HepG2 (cell line): ENCODE measurements around the gene MRPL20. TPM values are rescaled to one million over a fixed set of nuclear protein-coding genes. Genes with fewer than 3 reads are reported as not detected.

Source experiments
- AGO1 ChIP-seq: fragments of 200-400 bp; formaldehyde crosslinking; IDR thresholded peaks from 2 replicates; pipeline ENCODE4 v1.6.1; 2017; ENCODE audit warnings: mild to moderate bottlenecking, low read depth, low read length, moderate library complexity; ENCODE audit not compliant: poor library complexity, severe bottlenecking
- EP300 ChIP-seq, 3 experiments: sonication (generic) in 1 of 3; formaldehyde crosslinking in 1 of 3; IDR thresholded peaks; 2 replicates each; pipeline versions ENCODE4 v1.5.1 to v1.6.1; 2011 to 2020; ENCODE audit warnings: low read depth in 2 of 3, low read length in 2 of 3, borderline replicate concordance in 1 of 3, improper control_type of control experiment in 1 of 3, mild to moderate bottlenecking in 1 of 3, missing genetic modification reagents in 1 of 3, moderate library complexity in 1 of 3
- MBD4 ChIP-seq: IDR thresholded peaks from 2 replicates; pipeline ENCODE4 v1.6.1; 2012; ENCODE audit warnings: low read length, inconsistent platforms, borderline replicate concordance
- NCOA2 ChIP-seq: sonication (generic); formaldehyde crosslinking; IDR thresholded peaks from 2 replicates; pipeline ENCODE4 v1.8.0; 2022; ENCODE audit warnings: inconsistent platforms
- TBX2 ChIP-seq: sonication (generic); formaldehyde crosslinking; IDR thresholded peaks from 2 replicates; pipeline ENCODE4 v1.5.0; 2020; ENCODE audit warnings: missing genetic modification reagents, mild to moderate bottlenecking, borderline replicate concordance
- XRCC5 ChIP-seq: fragments of 200-400 bp; formaldehyde crosslinking; optimal IDR thresholded peaks from 2 replicates; pipeline ENCODE3; 2017; ENCODE audit warnings: mild to moderate bottlenecking, low read length
- YY1 ChIP-seq: IDR thresholded peaks from 2 replicates; pipeline ENCODE4 v1.6.1; 2011; ENCODE audit warnings: low read length, low read depth, moderate library complexity, mild to moderate bottlenecking; ENCODE audit not compliant: insufficient read depth, insufficient replicate concordance
- ZFY ChIP-seq: sonication (generic); formaldehyde crosslinking; IDR thresholded peaks from 2 replicates; pipeline ENCODE4 v1.4.0; 2020; ENCODE audit warnings: missing genetic modification reagents
- ZNF431 ChIP-seq: sonication (generic); formaldehyde crosslinking; IDR thresholded peaks from 2 replicates; pipeline ENCODE4 v1.9.0; 2022; ENCODE audit warnings: missing genetic modification reagents, low read depth, mild to moderate bottlenecking, borderline replicate concordance
- ZNF563 ChIP-seq: sonication (generic); formaldehyde crosslinking; IDR thresholded peaks from 2 replicates; pipeline ENCODE4 v1.8.0; 2022; ENCODE audit warnings: mild to moderate bottlenecking, moderate library complexity, missing genetic modification reagents
- ZNF615 ChIP-seq: sonication (generic); formaldehyde crosslinking; IDR thresholded peaks from 2 replicates; pipeline ENCODE4 v1.5.0; 2020; ENCODE audit warnings: mild to moderate bottlenecking, missing genetic modification reagents, borderline replicate concordance
- ZNF619 ChIP-seq: sonication (generic); formaldehyde crosslinking; IDR thresholded peaks from 2 replicates; pipeline ENCODE4 v1.4.0; 2020; ENCODE audit warnings: mild to moderate bottlenecking, missing genetic modification reagents
- ZNF713 ChIP-seq: sonication (generic); formaldehyde crosslinking; IDR thresholded peaks from 2 replicates; pipeline ENCODE4 v1.4.0; 2020; ENCODE audit warnings: mild to moderate bottlenecking, missing genetic modification reagents
- ZNF749 ChIP-seq: sonication (generic); formaldehyde crosslinking; IDR thresholded peaks from 2 replicates; pipeline ENCODE4 v1.8.0; 2022; ENCODE audit warnings: mild to moderate bottlenecking, missing genetic modification reagents, moderate library complexity, borderline replicate concordance
- ZNF816 ChIP-seq: sonication (generic); formaldehyde crosslinking; IDR thresholded peaks from 2 replicates; pipeline ENCODE4 v1.8.0; 2022; ENCODE audit warnings: missing genetic modification reagents, mild to moderate bottlenecking, borderline replicate concordance
- polyA plus RNA-seq, 8 experiments: library from polyadenylated mRNA; depleted of rRNA in 3 of 8; stranded (reverse) in 7 of 8; unstranded in 1 of 8; fragments of >200 nt; fragmentation: Illumina TruSeq in 4 of 8; extraction: Trizol in 4 of 8; gene quantifications; 2 replicates each; pipeline versions ENCODE4 v1.2.1 to v1.2.3, GENCODE V29; 2011 to 2016; ENCODE audit warnings: low read depth in 4 of 8, missing spikeins in 1 of 8, mixed read lengths in 1 of 8; ENCODE audit not compliant: insufficient read depth in 1 of 8
- total RNA-seq, 5 experiments: library from RNA; depleted of rRNA; stranded (reverse); fragments of >200 nt; fragmentation: Illumina TruSeq; extraction: Trizol; gene quantifications; 2 replicates each; pipeline ENCODE4 v1.2.3, GENCODE V29; 2016; ENCODE audit warnings: low read depth in 1 of 5
- TF ChIP-seq, protein P1 (sequence below): IDR thresholded peaks from 2 replicates; pipeline ENCODE4 v1.6.1; 2018; ENCODE audit warnings: missing genetic modification reagents, mild to moderate bottlenecking, missing compliant biosample characterization
- TF ChIP-seq, protein P2 (sequence below): sonication (generic); formaldehyde crosslinking; IDR thresholded peaks from 2 replicates; pipeline ENCODE4 v1.9.0; 2021; ENCODE audit warnings: mild to moderate bottlenecking, missing genetic modification reagents
- TF ChIP-seq, protein P3 (sequence below): fragments of 450-650 bp; IDR thresholded peaks from 2 replicates; pipeline ENCODE4 v1.6.1; 2017
- TF ChIP-seq, protein P4 (sequence below): sonication (generic); formaldehyde crosslinking; IDR thresholded peaks from 2 replicates; pipeline ENCODE4 v1.4.0; 2020; ENCODE audit warnings: missing genetic modification reagents

Gene MRPL20
- total and polyA plus RNA-seq, 2 of the 13 experiments (the other 11 are each of a cell fraction or from before 2014, with no cell fraction given) = 59.2 to 127 TPM

DNA sequence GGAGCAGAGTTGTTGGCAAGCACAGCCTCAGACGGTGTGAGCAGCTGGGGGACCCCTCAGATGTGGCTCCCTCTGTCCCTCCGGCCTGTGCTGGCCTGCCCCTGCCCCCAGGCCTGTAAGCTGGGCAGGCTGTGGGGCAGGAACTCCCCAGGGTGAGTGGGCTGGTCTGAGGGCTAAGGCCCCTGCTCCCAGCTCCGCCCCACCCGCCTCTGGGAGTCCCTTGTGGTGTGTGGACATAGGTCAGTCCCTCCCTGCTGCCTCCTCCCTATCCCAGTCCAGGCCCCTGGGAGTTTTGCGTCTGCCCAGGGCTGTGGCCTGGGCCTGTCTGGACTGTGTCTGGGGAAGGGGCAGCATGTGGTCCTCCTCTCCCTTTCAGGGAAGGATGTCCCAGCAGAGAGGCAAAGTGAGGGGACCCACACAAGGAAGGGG, 24.8 kb upstream of the MRPL20 start (continued):
- TF ChIP-seq NCOA2 (CRISPR knock-in tag) = peak; percentile 80
- peak; percentile 89 for TF ChIP-seq AGO1
- TF ChIP-seq, protein P1, sequence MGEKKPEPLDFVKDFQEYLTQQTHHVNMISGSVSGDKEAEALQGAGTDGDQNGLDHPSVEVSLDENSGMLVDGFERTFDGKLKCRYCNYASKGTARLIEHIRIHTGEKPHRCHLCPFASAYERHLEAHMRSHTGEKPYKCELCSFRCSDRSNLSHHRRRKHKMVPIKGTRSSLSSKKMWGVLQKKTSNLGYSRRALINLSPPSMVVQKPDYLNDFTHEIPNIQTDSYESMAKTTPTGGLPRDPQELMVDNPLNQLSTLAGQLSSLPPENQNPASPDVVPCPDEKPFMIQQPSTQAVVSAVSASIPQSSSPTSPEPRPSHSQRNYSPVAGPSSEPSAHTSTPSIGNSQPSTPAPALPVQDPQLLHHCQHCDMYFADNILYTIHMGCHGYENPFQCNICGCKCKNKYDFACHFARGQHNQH = peak; percentile 61; the same call in 1 of the 2 replicates
- TF ChIP-seq ZNF431 = no peak
- peak in 1 of 2 experiments; percentile 31; a peak in 1 of 4 replicates for TF ChIP-seq EP300 (IDR thresholded peaks at IDR 0.05; ENCODE audit: low read depth in 2 of 2, low read length in 2 of 2)
- TF ChIP-seq EP300 (CRISPR knock-in tag; IDR thresholded peaks at IDR 0.05; ENCODE audit: borderline replicate concordance) = peak; percentile 11; the same call in 1 of the 2 replicates
- TF ChIP-seq ZNF563 (CRISPR knock-in tag) = peak; percentile 64; the same call in 1 of the 2 replicates
- TF ChIP-seq ZNF816 (CRISPR knock-in tag) = no peak
- TF ChIP-seq MBD4 = no peak
- no peak for TF ChIP-seq YY1
- TF ChIP-seq, protein P2, sequence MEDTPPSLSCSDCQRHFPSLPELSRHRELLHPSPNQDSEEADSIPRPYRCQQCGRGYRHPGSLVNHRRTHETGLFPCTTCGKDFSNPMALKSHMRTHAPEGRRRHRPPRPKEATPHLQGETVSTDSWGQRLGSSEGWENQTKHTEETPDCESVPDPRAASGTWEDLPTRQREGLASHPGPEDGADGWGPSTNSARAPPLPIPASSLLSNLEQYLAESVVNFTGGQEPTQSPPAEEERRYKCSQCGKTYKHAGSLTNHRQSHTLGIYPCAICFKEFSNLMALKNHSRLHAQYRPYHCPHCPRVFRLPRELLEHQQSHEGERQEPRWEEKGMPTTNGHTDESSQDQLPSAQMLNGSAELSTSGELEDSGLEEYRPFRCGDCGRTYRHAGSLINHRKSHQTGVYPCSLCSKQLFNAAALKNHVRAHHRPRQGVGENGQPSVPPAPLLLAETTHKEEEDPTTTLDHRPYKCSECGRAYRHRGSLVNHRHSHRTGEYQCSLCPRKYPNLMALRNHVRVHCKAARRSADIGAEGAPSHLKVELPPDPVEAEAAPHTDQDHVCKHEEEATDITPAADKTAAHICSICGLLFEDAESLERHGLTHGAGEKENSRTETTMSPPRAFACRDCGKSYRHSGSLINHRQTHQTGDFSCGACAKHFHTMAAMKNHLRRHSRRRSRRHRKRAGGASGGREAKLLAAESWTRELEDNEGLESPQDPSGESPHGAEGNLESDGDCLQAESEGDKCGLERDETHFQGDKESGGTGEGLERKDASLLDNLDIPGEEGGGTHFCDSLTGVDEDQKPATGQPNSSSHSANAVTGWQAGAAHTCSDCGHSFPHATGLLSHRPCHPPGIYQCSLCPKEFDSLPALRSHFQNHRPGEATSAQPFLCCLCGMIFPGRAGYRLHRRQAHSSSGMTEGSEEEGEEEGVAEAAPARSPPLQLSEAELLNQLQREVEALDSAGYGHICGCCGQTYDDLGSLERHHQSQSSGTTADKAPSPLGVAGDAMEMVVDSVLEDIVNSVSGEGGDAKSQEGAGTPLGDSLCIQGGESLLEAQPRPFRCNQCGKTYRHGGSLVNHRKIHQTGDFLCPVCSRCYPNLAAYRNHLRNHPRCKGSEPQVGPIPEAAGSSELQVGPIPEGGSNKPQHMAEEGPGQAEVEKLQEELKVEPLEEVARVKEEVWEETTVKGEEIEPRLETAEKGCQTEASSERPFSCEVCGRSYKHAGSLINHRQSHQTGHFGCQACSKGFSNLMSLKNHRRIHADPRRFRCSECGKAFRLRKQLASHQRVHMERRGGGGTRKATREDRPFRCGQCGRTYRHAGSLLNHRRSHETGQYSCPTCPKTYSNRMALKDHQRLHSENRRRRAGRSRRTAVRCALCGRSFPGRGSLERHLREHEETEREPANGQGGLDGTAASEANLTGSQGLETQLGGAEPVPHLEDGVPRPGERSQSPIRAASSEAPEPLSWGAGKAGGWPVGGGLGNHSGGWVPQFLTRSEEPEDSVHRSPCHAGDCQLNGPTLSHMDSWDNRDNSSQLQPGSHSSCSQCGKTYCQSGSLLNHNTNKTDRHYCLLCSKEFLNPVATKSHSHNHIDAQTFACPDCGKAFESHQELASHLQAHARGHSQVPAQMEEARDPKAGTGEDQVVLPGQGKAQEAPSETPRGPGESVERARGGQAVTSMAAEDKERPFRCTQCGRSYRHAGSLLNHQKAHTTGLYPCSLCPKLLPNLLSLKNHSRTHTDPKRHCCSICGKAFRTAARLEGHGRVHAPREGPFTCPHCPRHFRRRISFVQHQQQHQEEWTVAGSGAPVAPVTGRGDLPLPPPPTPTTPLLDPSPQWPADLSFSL (CRISPR knock-in tag) = peak; percentile 79; the same call in 1 of the 2 replicates
- TF ChIP-seq, protein P3, sequence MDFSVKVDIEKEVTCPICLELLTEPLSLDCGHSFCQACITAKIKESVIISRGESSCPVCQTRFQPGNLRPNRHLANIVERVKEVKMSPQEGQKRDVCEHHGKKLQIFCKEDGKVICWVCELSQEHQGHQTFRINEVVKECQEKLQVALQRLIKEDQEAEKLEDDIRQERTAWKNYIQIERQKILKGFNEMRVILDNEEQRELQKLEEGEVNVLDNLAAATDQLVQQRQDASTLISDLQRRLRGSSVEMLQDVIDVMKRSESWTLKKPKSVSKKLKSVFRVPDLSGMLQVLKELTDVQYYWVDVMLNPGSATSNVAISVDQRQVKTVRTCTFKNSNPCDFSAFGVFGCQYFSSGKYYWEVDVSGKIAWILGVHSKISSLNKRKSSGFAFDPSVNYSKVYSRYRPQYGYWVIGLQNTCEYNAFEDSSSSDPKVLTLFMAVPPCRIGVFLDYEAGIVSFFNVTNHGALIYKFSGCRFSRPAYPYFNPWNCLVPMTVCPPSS = no peak
- TF ChIP-seq ZFY (CRISPR knock-in tag) = peak; percentile 93
- TF ChIP-seq ZNF619 = peak; percentile 22; the same call in 1 of the 2 replicates
- TF ChIP-seq TBX2 (CRISPR knock-in tag) = peak; percentile 67; the same call in 1 of the 2 replicates
- 0 out of 2 replicates have a peak, but pooled peaks have one; percentile 9 for TF ChIP-seq ZNF713 (CRISPR knock-in tag)
- TF ChIP-seq ZNF615 (CRISPR knock-in tag) = no peak
- peak; percentile 58 for TF ChIP-seq XRCC5
- TF ChIP-seq, protein P4, sequence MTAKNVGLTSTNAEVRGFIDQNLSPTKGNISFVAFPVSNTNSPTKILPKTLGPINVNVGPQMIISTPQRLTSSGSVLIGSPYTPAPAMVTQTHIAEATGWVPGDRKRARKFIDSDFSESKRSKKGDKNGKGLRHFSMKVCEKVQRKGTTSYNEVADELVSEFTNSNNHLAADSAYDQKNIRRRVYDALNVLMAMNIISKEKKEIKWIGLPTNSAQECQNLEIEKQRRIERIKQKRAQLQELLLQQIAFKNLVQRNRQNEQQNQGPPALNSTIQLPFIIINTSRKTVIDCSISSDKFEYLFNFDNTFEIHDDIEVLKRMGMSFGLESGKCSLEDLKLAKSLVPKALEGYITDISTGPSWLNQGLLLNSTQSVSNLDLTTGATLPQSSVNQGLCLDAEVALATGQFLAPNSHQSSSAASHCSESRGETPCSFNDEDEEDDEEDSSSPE (CRISPR knock-in tag) = peak; percentile 55
- TF ChIP-seq ZNF749 (CRISPR knock-in tag) = peak; percentile 83; the same call in 1 of the 2 replicates
